Cardiac fibroblast (primary cell): ENCODE results near the gene GSS.

ENCODE experiments used
- DNase-seq, 2 donors: peaks; one replicate each; pipeline versions ENCODE4 v3.0.0 to v3.0.0-alpha.2; 2010; ENCODE audit warnings: low read depth in 2 of 2
- H3K4me3 ChIP-seq, 2 donors: replicated peaks in 1 of 2; 1 replicate in 1 of 2; 2 replicates in 1 of 2; pipeline ENCODE4 v1.5.1; 2011; ENCODE audit warnings: low read depth in 2 of 2, low read length in 2 of 2, mild to moderate bottlenecking in 2 of 2, moderate library complexity in 1 of 2
- CTCF ChIP-seq: IDR thresholded peaks from one replicate; pipeline ENCODE4 v1.5.1; 2011; ENCODE audit warnings: low read depth, mild to moderate bottlenecking, low read length, inconsistent platforms

Gene GSS

GRCh38 chr20:34947336-34947735, 8.3 kb downstream of the GSS start:
- no peak for TF ChIP-seq CTCF
- no peak overlapping the region for H3K4me3 ChIP-seq
- no peak for DNase-seq

GRCh38 chr20:34946661-34947060, 8.9 kb downstream of the GSS start:
- H3K4me3 ChIP-seq = no peak overlapping the region
- DNase-seq = no peak

GRCh38 chr20:34945315-34946077, 10.1 kb downstream of the GSS start:
- no peak for DNase-seq
- H3K4me3 ChIP-seq = no peak overlapping the region
- no peak for TF ChIP-seq CTCF

More at GRCh38 chr20:34946661-34947060, 8.9 kb downstream of the GSS start:
- TF ChIP-seq CTCF = no peak

- TF ChIP-seq CTCF = no peak
- no peak overlapping the region for H3K4me3 ChIP-seq
- peak in 1 of 2 donors; percentile 12 for DNase-seq
Observed at GRCh38 chr20:34943808-34944567, 11.6 kb downstream of the GSS start.

GRCh38 chr20:34942301-34942700, 13.3 kb downstream of the GSS start:
- DNase-seq = no peak
- H3K4me3 ChIP-seq = no peak overlapping the region
- no peak for TF ChIP-seq CTCF

- peak in 1 of 2 donors; percentile 59 for DNase-seq
- TF ChIP-seq CTCF = no peak
- no peak overlapping the region for H3K4me3 ChIP-seq
Observed at GRCh38 chr20:34941226-34941625, 14.4 kb downstream of the GSS start.
